Measurements from ENCODE around the gene ARR3.
"Not testable (repeated sequence)": the region's sequence is repeated elsewhere in the genome, so short reads cannot be mapped to it uniquely, and the experiment has no call there.

The ARR3 gene

DNA sequence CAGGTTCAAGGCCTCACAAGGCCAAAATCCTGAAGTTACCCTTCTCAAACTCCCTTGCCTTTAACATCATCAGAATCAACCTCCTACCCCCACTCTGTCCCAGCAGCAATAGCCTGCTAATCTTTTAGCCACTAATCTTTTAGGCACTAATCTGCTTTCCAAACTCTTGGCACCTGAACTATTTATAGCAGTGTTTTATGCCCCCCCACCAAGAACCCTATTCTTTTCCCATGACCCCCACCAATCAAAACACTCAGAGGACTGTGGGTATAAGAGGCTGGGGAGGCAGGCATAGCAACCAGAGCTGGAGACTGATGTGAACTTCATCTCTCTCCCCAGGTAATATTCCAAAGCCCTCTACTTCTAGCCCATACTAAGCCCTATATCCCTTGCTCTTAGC, at the start of gene ARR3:
ARR3 (plus strand) TSS at position 301 of the 400 bp plus-strand sequence. CDS start 1,052 bp downstream, outside the sequence.
- no peak for DNase-seq

- peak; percentile 5 to 11 for DNase-seq
Observed at GRCh38 chrX:70219938-70220764, 48.0 kb upstream of the ARR3 start.

- DNase-seq, result no peak
Observed at GRCh38 chrX:70226048-70226447, 42.1 kb upstream of the ARR3 start.

GRCh38 chrX:70226687-70227086, 41.4 kb upstream of the ARR3 start:
- DNase-seq, result no peak

DNA sequence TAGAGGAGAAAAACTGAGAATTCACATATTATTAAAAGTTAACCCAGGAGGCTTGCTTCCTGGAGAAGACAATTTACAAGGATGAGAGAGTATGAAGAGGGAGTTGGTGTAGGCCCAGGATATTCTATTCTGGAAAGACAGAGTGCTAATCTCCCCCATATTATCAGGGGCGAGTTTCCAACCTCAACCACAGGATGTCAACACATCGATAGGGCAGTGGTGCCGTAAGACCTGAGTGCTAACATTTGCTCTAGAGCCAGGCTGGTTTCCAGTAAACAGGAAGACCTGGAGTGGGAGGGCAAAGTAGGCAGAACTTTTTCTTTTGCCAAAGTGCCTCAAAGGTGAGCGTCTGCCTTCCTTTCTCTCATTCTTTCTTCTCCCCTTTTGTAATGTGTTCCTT, 36.5 kb upstream of the ARR3 start:
- DNase-seq, result no peak

GRCh38 chrX:70234355-70234754, 33.8 kb upstream of the ARR3 start, which contains the start of gene AWAT1:
AWAT1 (plus strand) TSS chrX:70234655; CDS start chrX:70234696, 41 bp downstream.
- DNase-seq, result no peak

DNA sequence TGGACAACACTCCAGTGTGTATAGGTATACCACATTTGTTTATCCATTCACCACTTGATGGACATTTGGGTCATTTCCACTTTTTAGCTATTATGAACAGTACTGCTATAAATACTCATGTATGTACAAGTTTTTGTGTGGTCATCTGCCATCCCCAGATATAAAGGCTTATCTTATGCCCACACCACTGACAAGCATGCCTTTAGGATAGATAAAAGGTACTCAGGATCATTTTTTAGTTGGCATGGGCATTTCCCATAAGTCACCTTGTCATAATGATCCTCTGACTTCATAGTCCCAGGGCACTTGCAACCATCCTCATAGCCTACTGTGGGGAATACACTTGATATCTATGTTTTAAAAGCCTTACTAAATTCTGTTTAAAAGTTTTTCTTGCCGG, 27.4 kb upstream of the ARR3 start:
- DNase-seq, result no peak

DNA sequence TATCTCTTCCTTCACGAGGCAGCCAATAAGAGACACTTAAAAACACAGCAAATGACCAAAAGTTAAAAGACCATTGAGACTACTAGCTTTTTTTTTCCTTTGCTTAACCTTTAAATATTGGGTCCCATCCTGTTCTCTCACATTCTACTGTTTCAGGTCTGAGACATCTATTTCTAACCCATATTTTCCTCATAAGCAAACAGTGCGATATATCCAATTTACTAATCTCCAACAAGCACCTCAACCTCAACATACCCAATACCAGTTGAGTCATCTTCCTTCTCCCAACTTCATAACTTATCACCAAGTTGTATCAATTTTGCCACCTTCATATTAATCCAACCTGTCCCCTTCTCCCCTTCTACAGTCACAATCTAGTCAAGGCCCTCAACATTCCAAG, 26.6 kb upstream of the ARR3 start:
- no peak for DNase-seq

DNA sequence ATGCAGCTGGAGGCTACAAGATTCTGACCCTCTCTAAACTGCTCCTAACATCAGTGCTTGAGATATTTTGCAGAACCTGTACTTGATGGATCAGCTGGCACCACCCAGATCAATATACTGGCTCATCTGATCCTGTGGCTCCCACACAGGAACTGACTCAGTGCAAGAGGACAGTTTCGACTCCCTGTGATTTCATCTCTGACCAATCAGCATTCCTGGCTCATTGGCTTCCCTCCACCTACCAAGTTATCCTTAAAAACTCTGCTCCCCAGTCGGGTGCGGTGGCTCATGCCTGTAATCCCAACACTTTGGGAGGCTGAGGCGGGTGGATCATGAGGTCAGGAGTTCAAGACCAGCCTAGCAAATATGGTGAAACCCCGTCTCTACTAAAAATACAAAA, 24.5 kb upstream of the ARR3 start:
- DNase-seq, result not testable (repeated sequence)

GRCh38 chrX:70244881-70245280, 23.3 kb upstream of the ARR3 start:
- DNase-seq, result no peak

DNA sequence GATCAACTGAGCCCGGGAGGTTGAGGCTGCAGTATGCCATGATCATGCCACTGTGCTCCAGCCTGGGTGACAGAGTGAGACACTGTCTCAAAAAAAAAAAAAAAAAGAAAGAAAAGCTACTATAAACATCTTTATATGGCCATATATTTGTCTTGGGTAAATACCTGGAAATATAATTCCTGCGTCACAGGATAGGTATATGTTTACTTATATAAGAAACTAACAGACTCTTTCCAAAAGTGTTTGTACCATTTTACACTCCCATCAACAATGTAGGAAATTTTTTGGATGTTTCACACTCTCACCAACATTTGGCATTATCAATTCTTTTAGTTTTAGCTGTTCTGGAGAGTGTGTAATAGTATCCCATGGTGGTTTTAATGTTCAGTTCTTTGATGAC, 20.9 kb upstream of the ARR3 start:
- no peak for DNase-seq

GRCh38 chrX:70252491-70252890, 15.6 kb upstream of the ARR3 start:
- DNase-seq, result no peak

GRCh38 chrX:70253377-70254062, 14.6 kb upstream of the ARR3 start:
- DNase-seq, result no peak

DNA sequence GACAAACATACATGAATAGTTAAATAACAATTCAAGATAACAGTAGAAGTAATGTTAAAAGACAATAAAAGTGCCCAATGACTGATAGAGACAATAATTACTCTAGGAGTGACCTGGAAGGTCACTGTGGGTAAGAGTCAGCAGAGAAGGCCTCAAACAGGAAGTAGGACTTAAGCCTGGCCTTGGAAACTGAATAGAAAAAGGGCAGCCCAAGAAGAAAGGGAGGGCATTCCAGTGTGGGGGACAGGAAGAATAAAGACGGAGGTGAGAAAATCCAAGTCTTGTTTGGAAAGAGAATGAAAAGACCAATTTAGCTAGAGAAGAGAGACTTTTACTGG, 14.1 kb upstream of the ARR3 start:
- no peak for DNase-seq

- no peak for DNase-seq
Observed at GRCh38 chrX:70254909-70255308, 13.2 kb upstream of the ARR3 start.

DNA sequence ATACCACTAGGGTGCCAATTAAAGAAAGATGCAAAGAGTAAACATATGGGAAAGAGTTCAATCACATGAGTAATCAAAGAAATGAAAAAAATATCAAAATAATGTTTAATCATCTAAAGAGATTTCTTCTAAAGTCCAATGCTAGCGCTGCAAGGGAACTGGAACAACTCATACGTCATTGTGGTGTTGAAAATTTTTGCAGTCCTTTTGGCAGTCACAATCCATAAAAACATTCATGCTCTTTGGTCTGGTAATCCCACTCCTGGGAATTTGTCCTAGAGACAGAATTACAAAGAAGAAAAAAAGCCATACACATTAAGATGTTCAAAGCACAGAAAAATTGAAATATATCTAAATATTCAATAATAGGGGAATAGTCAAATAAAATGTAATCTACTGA, 12.7 kb upstream of the ARR3 start:
- DNase-seq, result no peak

DNA sequence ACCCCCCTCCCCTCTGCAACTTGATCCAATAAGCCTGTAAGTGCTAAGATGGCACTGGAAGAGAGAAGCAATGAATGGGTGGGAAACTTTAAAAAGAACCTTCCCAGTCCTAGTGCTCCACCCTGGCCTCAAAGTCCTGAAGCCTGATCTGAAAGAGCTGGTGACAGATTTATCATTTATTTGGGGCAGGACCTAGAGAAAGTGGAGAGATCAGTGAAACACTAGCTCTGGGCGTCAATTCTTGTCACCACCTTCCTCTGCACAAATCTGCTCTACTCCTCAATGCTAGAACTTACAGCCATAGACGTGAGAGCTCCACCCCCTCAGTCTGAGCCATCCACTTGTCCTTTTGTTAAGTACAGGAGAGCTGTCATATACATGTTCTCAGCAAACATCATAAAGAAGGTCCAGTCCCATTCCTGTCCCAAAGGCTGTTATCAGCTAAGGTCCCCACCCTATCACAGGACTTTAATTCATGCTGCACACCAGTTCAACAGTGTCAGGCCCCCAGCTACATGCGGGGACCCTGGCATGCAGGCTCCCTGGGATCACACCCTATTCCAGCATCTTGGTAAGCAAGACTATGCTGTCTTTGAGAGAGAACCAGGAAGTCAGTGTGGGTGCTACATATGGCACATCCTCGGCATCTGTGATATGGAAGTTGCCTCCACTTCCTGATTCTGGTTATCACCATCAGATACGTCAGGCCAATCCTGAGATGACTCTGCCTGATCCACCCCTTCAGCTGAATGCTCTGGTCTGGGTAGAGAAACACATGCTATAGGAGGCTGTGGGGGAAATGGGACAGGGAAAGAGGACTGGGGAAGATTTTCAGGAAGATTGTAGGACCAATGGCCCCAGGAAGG, 10.5 kb upstream of the ARR3 start:
- no peak for DNase-seq

GRCh38 chrX:70260104-70260503, 8.0 kb upstream of the ARR3 start, which contains the start of gene P2RY4:
P2RY4 (minus strand) TSS chrX:70260204; CDS start chrX:70259624, 580 bp downstream.
- no peak for DNase-seq

GRCh38 chrX:70262952-70263567, 5.1 kb upstream of the ARR3 start:
- DNase-seq, result peak; percentile 40 to 73

- DNase-seq, result no peak
Observed at GRCh38 chrX:70264784-70265183, 3.4 kb upstream of the ARR3 start.

DNA sequence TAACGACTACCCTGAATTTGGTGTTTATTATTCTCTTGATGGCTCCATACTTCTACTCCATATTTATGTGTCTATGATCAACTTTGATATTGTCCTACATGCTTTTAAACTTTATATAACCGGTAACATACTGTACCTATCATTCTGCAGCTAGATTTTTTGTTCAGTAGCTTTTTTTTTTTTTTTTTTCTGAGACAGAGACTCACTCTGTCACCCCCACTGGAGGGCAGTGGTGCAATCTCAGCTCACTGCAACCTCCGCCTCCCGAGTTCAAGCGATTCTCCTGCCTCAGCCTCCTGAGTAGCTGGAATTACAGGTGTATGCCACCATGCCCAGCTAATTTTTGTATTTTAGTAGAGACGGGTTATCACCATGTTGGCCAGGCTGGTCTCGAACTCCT, 5.9 kb downstream of the ARR3 start:
- not testable (repeated sequence) for DNase-seq

GRCh38 chrX:70279081-70279480, 10.9 kb downstream of the ARR3 start:
- no peak for DNase-seq

DNA sequence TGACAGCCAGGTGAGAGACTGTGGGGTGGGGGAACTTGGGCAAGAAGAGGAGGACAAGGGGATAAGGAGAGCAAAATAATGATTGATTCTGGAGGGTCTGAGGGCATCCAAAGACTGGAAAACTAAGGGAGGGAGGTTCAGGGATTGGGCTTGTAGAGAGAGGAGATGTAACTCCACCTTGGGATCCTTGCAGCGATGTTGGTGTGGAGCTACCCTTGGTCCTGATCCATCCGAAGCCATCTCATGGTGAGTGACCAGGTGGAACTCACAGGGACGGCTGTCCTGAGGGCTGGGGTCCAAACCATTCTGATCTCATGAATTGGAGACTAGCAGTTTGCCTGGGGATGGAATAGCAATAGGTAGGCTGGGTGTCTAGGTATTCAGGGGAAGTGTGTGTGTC, 12.4 kb downstream of the ARR3 start:
- no peak for DNase-seq

Measured in NCI-H526 (cell line).